Heart left ventricle (tissue), 16 donors: ENCODE results near the gene FLNA. TPM values are rescaled to one million over a fixed set of nuclear protein-coding genes. Genes with fewer than 3 reads are reported as not detected.

Experiments
- ATAC-seq, 4 donors: fragments of 200-7000 bp; cut with Tn5 transposase; one replicate each; pipeline ENCODE4 v1.9.1; 2020 to 2022; ENCODE audit warnings: moderate library complexity in 4 of 4, mild to moderate bottlenecking in 3 of 4, moderate number of reproducible peaks in 1 of 4
- DNase-seq, 5 donors: peaks; one replicate each; pipeline ENCODE4 v3.0.0-alpha.2; 2020
- H3K27ac ChIP-seq, 12 donors: fragments of 200-600 bp; sonication (generic) in 4 of 12; one replicate each; pipeline versions ENCODE4 v1.5.0 to v1.8.0; 2016 to 2022; ENCODE audit warnings: mild to moderate bottlenecking in 2 of 12
- H3K27me3 ChIP-seq, 9 donors: fragments of 200-600 bp; sonication (generic) in 2 of 9; one replicate each; pipeline versions ENCODE4 v1.5.1 to v1.8.0; 2016 to 2022; ENCODE audit warnings: mild to moderate bottlenecking in 3 of 9
- H3K36me3 ChIP-seq, 9 donors: fragments of 200-600 bp; sonication (generic) in 2 of 9; one replicate each; pipeline versions ENCODE4 v1.5.0 to v1.8.0; 2018 to 2022; ENCODE audit warnings: mild to moderate bottlenecking in 2 of 9
- H3K4me1 ChIP-seq, 12 donors: fragments of 200-600 bp; sonication (generic) in 4 of 12; one replicate each; pipeline versions ENCODE4 v1.5.0 to v1.8.0; 2016 to 2022; ENCODE audit warnings: mild to moderate bottlenecking in 3 of 12
- H3K4me3 ChIP-seq, 12 donors: fragments of 200-600 bp; sonication (generic) in 4 of 12; one replicate each; pipeline versions ENCODE4 v1.5.0 to v1.8.0; 2017 to 2022; ENCODE audit warnings: mild to moderate bottlenecking in 9 of 12, moderate library complexity in 4 of 12
- H3K9me3 ChIP-seq, 12 donors: fragments of 200-600 bp; sonication (generic) in 4 of 12; one replicate each; pipeline versions ENCODE4 v1.5.0 to v1.8.0; 2016 to 2022; ENCODE audit warnings: mild to moderate bottlenecking in 1 of 12
- POLR2A ChIP-seq, 2 donors: fragments of 450-650 bp; IDR thresholded peaks; one replicate each; pipeline ENCODE4 v1.6.1; 2017; ENCODE audit warnings: antibody characterized with exemption in 2 of 2, mild to moderate bottlenecking in 2 of 2, moderate library complexity in 2 of 2
- WGBS, 4 donors: extraction: QIAGEN DNeasy Blood & Tissue Kit in 2 of 4; methylation state at CpG; one replicate each; pipeline versions ENCODE4 v1.1.5 to v1.1.7; 2013 to 2018; 5-methylcytosine and 5-hydroxymethylcytosine counted together
- intact Hi-C, 10 donors: fragments of 100-400 bp; cut with DNase I; formaldehyde crosslinking; loops; one replicate each; pipeline versions ENCODE4 v1.11.1 to v1.14.2; 2022
- polyA plus RNA-seq, 2 donors: library from polyadenylated mRNA; stranded (reverse); fragments of 200-250 nt; gene quantifications; one replicate each; pipeline ENCODE4 v1.2.3, GENCODE V29; 2013
- total RNA-seq, 9 donors: library from RNA; depleted of rRNA in 2 of 9; stranded (reverse); fragments of >200 nt in 2 of 9; fragmentation: NEBNext Ultra II Directional in 3 of 9; extraction: Animal tissue kit (Norgen Biotek cat#: 25700) in 3 of 9; gene quantifications; one replicate each; pipeline versions ENCODE4 v1.1.0 to v1.2.4, GENCODE V29; 2016 to 2023
- TF ChIP-seq, protein P1 (sequence below), 12 donors: fragments of 200-600 bp; sonication (generic) in 4 of 12; IDR thresholded peaks; one replicate each; pipeline versions ENCODE4 v1.5.0 to v1.8.0; 2018 to 2022; ENCODE audit warnings: antibody characterized with exemption in 12 of 12, mild to moderate bottlenecking in 5 of 12
- donor health status: ischemic (EF 13 %, LVEDD 7.1; RV severe dilation, severe dysfunction).
- donor health status: healthy with polysubstance abuse.
- donor health status: DM: no; HTN: yes; CAD: no.
- donor health status: DM: no; HTN: no; CAD: no.
- donor health status: ischemic (EF 25% LVEDD 6.9; RV normal size, moderate dysfunction).
- donor health status: ischemic (EF 25% LVEDD 5.7; RV mildly dilated, moderate dysfunction).
- donor health status: healthy.
- donor health status: DM: yes; HTN: yes; CAD: no.
- donor health status: ischemic (EF 35%, LVEDD 5.7; RV mildly dilated, moderate dysfunction).
- donor health status: nonischemic (EF 11% LVEDD 7.7; RV severe dilation, severe dysfunction).
- donor health status: DM: yes; HTN: yes; CAD: no.
- donor health status: PGD.
- donor health status: ischemic (EF 29% LVEDD 5.4; RV normal size, mild dysfunction).
- donor health status: nonischemic (EF 23%, LVEDD 6.1; RV moderate dilation, normal function).

The FLNA gene
- total and polyA plus RNA-seq, 11 donors = 155 to 465 (median 234) TPM

DNA sequence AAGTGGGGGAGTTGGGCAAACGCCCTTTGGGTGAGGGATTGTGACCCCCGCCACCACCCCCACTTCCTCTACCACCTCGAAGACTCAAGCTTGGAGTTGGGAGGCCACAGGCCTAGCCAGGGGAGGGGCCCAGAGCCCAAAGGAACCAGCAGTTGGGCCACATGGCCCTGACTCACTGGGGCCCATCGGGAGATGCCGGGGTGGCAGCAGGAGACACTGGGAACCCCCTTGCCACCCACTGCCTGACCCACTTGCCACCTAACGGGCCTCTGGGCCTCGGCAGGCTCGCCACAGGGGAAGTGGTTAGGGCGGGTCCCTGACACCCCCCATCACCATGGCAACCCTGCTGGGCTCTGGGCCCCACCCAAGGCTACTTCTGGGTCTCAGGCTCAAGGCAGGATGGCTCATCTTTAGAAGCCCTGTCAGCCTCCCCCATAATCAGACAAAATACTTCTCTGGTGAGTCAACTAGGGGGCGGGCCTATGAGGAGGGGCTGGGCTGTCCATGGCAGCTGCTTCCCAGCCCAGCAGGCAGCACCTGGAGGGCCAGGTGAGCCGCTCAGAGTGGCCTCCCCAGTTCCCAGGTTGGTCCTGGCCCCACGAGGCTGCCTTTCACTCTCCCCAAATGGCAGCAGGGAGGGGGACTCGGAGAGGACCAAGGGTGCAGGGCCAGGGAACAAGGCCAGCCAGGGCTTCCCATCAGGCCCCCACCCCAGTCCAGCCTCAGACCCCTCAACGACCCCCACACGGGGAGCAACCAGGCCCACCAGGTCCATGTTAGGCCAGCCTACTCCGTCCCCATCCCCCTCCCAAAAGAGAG is 5.6 kb downstream of the FLNA start:
- Histone ChIP-seq H3K9me3 (no peaks in the 10 kb centered on the region), H3K4me3 (peak overlapping the region; percentile 25 to 99 (median 82)), H3K27me3 (no peaks in the 10 kb centered on the region), H3K27ac (peak overlapping the region; percentile 78 to 100 (median 96)), H3K4me1 (peaks cover 0 to 55% (median 29%) of the 10 kb centered on the region in 12 donors), H3K36me3 (peaks cover 0 to 45% (median 41%) of the 10 kb centered on the region in 9 donors)
- 1 to 44% (median 20%) methylated on average over 2 to 16 of the region's 16 CpGs for WGBS, 4 donors
- peak; percentile 31 to 55 (median 44) for ATAC-seq
- peak; percentile 73 to 84 (median 82) for DNase-seq
- TF ChIP-seq POLR2A (IDR thresholded peaks at IDR 0.05) = no peak
- TF ChIP-seq, protein P1, sequence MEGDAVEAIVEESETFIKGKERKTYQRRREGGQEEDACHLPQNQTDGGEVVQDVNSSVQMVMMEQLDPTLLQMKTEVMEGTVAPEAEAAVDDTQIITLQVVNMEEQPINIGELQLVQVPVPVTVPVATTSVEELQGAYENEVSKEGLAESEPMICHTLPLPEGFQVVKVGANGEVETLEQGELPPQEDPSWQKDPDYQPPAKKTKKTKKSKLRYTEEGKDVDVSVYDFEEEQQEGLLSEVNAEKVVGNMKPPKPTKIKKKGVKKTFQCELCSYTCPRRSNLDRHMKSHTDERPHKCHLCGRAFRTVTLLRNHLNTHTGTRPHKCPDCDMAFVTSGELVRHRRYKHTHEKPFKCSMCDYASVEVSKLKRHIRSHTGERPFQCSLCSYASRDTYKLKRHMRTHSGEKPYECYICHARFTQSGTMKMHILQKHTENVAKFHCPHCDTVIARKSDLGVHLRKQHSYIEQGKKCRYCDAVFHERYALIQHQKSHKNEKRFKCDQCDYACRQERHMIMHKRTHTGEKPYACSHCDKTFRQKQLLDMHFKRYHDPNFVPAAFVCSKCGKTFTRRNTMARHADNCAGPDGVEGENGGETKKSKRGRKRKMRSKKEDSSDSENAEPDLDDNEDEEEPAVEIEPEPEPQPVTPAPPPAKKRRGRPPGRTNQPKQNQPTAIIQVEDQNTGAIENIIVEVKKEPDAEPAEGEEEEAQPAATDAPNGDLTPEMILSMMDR (IDR thresholded peaks at IDR 0.05) = no peak
- intact Hi-C loops = no loop called here

DNA sequence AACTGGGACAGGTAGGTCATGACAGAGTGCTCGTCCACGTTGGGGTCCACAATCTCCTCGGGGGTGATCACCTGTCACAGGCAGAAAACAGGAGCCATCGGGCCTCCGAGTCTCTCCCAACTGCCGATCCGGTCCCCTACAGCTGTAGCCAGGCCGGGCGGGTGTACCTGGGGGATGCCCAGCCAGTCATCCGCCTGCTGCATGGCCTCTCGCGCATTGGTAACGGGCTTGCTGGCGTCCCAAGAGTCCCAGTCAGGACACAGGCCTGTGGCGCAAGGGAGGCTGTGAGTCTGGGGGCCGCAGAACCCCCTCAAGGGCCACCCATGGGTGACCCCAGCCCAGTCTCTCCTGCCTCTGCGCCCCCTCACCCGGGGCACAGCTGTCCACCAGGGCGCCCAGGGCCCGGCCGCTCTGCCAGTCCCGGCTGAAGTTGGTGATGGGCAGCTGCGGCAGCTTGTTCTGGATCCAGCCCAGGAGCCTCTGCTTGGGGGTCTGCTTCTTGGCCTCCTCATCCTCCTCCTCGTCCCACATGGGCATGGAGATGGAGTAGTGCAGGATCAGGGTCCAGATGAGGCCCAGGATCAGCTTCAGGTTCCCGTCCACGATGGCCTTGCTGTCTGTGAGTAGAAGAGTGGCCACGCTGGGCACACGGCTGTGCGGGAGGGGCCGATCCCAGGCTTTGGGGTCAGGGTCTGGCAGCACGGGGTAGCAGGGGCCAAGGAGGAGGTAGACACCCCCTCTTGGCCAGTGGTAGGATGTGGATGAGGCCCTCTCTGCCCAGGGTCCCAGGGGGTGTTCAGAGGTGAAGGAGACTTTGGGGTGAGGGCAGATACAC is 6.7 kb downstream of the FLNA start:
- Histone ChIP-seq H3K36me3 (peaks cover 0 to 56% (median 52%) of the 10 kb centered on the region in 9 donors), H3K9me3 (no peaks in the 10 kb centered on the region), H3K27ac (peak overlapping the region; percentile 78 to 100 (median 96)), H3K27me3 (no peaks in the 10 kb centered on the region), H3K4me3 (peak overlapping the region in 10 of 12 donors; percentile 73 to 99 (median 85)), H3K4me1 (peaks cover 0 to 44% (median 23%) of the 10 kb centered on the region in 12 donors)
- no peak for ATAC-seq
- TF ChIP-seq, protein P1 (IDR thresholded peaks at IDR 0.05) = no peak
- TF ChIP-seq POLR2A (IDR thresholded peaks at IDR 0.05) = no peak
- intact Hi-C loops = no loop called here
- WGBS, 4 donors = 57 to 78% (median 64%) methylated on average over 11 to 31 of the region's 31 CpGs
- no peak for DNase-seq

DNA sequence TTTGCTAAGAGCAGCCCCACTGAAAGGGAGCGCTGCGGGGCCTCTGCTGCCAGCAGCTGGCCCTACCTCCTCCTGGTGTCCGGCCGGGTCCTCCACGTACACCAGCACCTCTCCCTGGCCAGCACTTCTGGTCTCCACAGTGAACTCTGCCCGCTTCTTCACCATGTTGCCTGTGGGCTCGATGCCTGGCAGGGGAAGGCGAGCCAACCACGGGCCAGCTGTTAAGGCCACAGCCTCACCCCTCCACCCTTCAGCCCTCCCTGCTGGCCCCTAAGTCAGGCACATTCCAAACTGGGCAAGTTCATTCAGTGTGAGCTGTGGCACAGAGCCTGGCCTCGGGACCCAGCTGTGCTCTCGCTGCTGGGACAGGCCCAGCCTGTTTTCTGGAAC is 7.8 kb downstream of the FLNA start:
- intact Hi-C loops = no loop called here
- peak overlapping the region in 1 of 12 donors; percentile 93 for H3K4me3 ChIP-seq
- no peaks in the 10 kb centered on the region for H3K9me3 ChIP-seq
- TF ChIP-seq POLR2A (IDR thresholded peaks at IDR 0.05) = no peak
- TF ChIP-seq, protein P1 (IDR thresholded peaks at IDR 0.05) = no peak
- peaks cover 2 to 67% (median 63%) of the 10 kb centered on the region in 9 donors for H3K36me3 ChIP-seq
- peaks cover 0 to 36% (median 23%) of the 10 kb centered on the region in 12 donors for H3K4me1 ChIP-seq
- H3K27me3 ChIP-seq = no peaks in the 10 kb centered on the region
- peak; percentile 6 to 40 (median 28) for ATAC-seq
- H3K27ac ChIP-seq = peak overlapping the region in 11 of 12 donors; percentile 71 to 100 (median 97)
- DNase-seq = peak in 4 of 5 donors; percentile 62 to 76 (median 66)
- WGBS, 4 donors = 39 to 73% (median 58%) methylated on average over 11 of the region's 11 CpGs
